Limb (tissue), 2 donors: ENCODE results near the gene PRSS56.

Experiments used
- DNase-seq, 2 donors: peaks; one replicate each; pipeline ENCODE4 v3.0.0-alpha.2; 2016; ENCODE audit errors: extremely low spot score in 2 of 2

PRSS56 gene

GRCh38 chr2:232486558-232487384, 33.4 kb upstream of the PRSS56 start:
- peak in 1 of 2 donors; percentile 32 for DNase-seq

- peak in 1 of 2 donors; percentile 54 for DNase-seq
These were observed 32.6 kb upstream of the PRSS56 start, which contains the start of gene ECEL1 for GRCh38 chr2:232487385-232488096. Gene ECEL1 (minus strand): TSS chr2:232487834. CDS start chr2:232486653, 1,181 bp downstream.

GRCh38 chr2:232488097-232488711, 32.0 kb upstream of the PRSS56 start:
- DNase-seq = peak in 1 of 2 donors; percentile 35

GRCh38 chr2:232488721-232489300, 31.4 kb upstream of the PRSS56 start:
- peak in 1 of 2 donors; percentile 19 for DNase-seq

GRCh38 chr2:232489516-232490220, 30.5 kb upstream of the PRSS56 start:
- peak in 1 of 2 donors; percentile 25 for DNase-seq

- DNase-seq = peak in 1 of 2 donors; percentile 30
These were observed 29.7 kb upstream of the PRSS56 start for GRCh38 chr2:232490221-232491138.

GRCh38 chr2:232491139-232491780, 28.9 kb upstream of the PRSS56 start:
- DNase-seq = peak in 1 of 2 donors; percentile 25

GRCh38 chr2:232492236-232492848, 27.8 kb upstream of the PRSS56 start:
- DNase-seq = peak in 1 of 2 donors; percentile 22

- DNase-seq = no peak
These were observed 27.1 kb upstream of the PRSS56 start for GRCh38 chr2:232492963-232493700.

- no peak for DNase-seq
These were observed 26.3 kb upstream of the PRSS56 start for GRCh38 chr2:232493701-232494474.

- DNase-seq = no peak
These were observed 25.6 kb upstream of the PRSS56 start for GRCh38 chr2:232494542-232494941.

GRCh38 chr2:232495292-232495691, 24.9 kb upstream of the PRSS56 start:
- no peak for DNase-seq

- no peak for DNase-seq
These were observed 23.5 kb upstream of the PRSS56 start for GRCh38 chr2:232496501-232497270.

GRCh38 chr2:232497348-232497747, 22.8 kb upstream of the PRSS56 start:
- DNase-seq = no peak

- DNase-seq = no peak
These were observed 21.7 kb upstream of the PRSS56 start for GRCh38 chr2:232498452-232498851.

GRCh38 chr2:232501331-232501771, 18.8 kb upstream of the PRSS56 start:
- DNase-seq = no peak
